GM21737 (cell line): ENCODE results near the gene GSK3A.

ENCODE experiments used
- ATAC-seq: cut with Tn5 transposase; IDR thresholded peaks from one replicate; pipeline ENCODE4 v1.9.1; 2021; ENCODE audit warnings: mild to moderate bottlenecking, moderate library complexity; ENCODE audit not compliant: unreplicated experiment

The GSK3A gene

GRCh38 chr19:42242512-42243409 is at the start of gene GSK3A:
Gene GSK3A (minus strand): TSS chr19:42242602. CDS start chr19:42242465, 137 bp downstream.
- peak; percentile 63 for ATAC-seq

GRCh38 chr19:42291435-42291810 is 49.0 kb upstream of the GSK3A start:
- ATAC-seq, result no peak

GRCh38 chr19:42290523-42291434 is 48.4 kb upstream of the GSK3A start:
- ATAC-seq, result no peak

- no peak for ATAC-seq
These were observed 47.7 kb upstream of the GSK3A start for GRCh38 chr19:42290136-42290522.

- no peak for ATAC-seq
These were observed 47.2 kb upstream of the GSK3A start for GRCh38 chr19:42289556-42290041.

- ATAC-seq, result no peak
These were observed 46.6 kb upstream of the GSK3A start for GRCh38 chr19:42288881-42289555.

GRCh38 chr19:42288387-42288786 is 46.0 kb upstream of the GSK3A start:
- no peak for ATAC-seq

- no peak for ATAC-seq
These were observed 45.4 kb upstream of the GSK3A start for GRCh38 chr19:42287827-42288107.

- no peak for ATAC-seq
These were observed 44.8 kb upstream of the GSK3A start for GRCh38 chr19:42287017-42287826.

GRCh38 chr19:42286349-42287016 is 44.1 kb upstream of the GSK3A start:
- ATAC-seq, result no peak

GRCh38 chr19:42285988-42286348 is 43.6 kb upstream of the GSK3A start:
- ATAC-seq, result no peak

GRCh38 chr19:42285541-42285941 is 43.1 kb upstream of the GSK3A start:
- no peak for ATAC-seq

- ATAC-seq, result no peak
These were observed 42.4 kb upstream of the GSK3A start for GRCh38 chr19:42284591-42285341.

- peak; percentile 33 for ATAC-seq
These were observed 41.7 kb upstream of the GSK3A start for GRCh38 chr19:42284066-42284501.

GRCh38 chr19:42283188-42284065 is 41.0 kb upstream of the GSK3A start:
- ATAC-seq, result peak; percentile 41

- ATAC-seq, result no peak
These were observed 40.4 kb upstream of the GSK3A start for GRCh38 chr19:42282819-42283187.

- ATAC-seq, result no peak
These were observed 39.7 kb upstream of the GSK3A start for GRCh38 chr19:42281827-42282762.
